Hippocampal formation (tissue), 2 donors: ENCODE data around the gene ZNF83.
"Not testable (repeated sequence)": the region's sequence is repeated elsewhere in the genome, so short reads cannot be mapped to it uniquely, and the experiment has no call there.

Experiments
- DNase-seq, 2 donors: peaks; one replicate each; lab custom pipeline; 2025; lab: John Stamatoyannopoulos, UW

The ZNF83 gene

DNA sequence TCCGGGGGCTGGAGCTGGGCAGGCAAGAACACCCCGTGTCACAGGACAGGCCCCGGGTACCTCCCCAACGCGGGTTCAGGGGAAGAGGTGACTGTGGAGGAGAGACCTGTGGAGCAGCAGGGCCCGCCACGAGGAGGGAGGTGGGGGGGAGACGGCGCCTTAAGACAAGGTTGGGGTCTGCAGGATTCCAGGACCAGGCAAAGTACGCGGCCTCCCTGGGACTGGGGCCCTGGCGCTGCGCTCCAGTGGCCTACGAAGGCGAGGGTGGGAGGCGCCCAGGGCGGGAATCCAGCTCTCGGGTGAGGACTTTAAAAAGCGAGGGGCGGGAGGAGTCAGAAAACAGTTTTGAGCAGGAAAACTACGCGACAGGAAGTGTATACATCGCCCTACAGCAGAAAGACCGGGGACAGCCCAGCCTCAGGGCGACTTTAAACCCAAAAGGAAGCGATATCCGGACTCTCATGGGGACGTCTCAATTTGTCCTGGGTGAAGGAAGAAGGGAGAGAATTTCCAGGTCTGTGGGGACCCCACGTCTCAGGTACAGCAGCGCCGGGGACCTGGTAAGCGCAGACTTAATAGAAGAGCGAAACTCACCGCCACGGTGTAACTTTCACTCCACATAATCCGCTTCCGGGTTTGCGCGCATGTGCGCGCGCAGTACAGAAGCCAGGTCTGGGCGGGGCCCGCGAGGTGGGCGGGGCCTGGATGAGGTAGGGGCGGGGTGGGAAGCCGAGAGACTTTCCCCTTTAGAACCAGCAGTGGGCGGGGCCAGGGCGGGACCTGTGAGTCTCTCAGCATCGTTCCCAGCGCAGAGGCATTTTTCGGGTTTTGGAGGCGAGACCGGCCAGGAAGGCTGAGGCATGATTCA lies at the start of gene ZNF83:
ZNF83 (minus strand) TSS at position 638 of the 868 bp plus-strand sequence.
- peak; percentile 75 to 86 for DNase-seq

DNA sequence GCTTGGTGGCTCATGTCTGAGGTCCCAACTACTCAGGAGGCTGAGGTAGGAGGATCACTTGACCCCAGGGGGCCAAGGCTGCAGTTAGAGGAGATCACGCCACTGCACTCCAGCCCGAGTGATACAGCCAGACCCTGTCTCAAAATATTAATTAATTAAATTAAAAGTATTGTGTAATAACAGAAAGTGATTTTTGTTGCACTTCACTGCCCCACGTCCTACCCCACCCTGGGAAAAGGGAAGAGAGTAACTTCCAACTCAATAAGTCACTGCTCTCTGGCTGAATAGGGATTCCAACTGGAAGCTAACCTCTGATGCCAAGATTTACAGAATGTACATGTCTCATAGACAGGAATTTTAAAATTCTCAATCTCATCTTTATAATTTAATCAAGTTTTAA lies 49.5 kb upstream of the ZNF83 start:
- no peak for DNase-seq

DNA sequence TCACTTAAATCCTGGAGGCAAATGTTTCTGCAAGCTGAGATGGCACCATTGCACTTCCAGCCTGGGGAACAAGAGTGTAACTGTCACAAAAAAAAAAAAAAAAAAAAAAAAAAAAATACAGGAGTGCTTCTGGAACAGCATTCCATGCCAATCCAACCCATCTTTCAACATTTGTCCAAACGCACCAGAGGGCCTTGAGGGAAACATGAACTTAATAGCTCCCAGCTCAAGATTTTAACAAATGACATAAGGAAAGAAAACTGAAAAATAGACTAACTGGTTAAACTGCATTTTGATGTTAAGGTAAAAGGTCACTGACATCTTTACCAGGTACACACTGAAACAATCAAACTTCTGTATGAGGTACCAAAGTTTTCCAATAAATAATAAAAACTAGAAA lies 47.7 kb upstream of the ZNF83 start:
- no peak for DNase-seq

DNA sequence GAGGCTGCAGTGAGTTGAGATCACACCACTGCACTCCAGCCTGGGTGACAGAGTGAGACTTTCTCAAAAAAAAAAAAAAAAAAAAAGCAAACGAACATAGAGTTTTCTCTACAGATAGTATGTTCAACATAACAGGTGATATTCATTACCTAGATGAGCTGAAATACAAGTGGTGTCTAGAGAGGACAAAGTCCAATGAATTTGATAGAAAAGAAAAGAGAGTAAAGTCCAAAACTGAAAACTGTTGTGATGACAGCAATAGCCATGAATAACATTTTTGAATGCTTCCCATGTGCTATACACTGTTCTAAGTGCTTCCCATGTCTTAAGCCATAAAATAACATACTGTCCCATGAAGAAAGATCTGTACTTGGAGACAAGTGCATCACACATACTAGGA lies 43.1 kb upstream of the ZNF83 start:
- DNase-seq = not testable (repeated sequence)

DNA sequence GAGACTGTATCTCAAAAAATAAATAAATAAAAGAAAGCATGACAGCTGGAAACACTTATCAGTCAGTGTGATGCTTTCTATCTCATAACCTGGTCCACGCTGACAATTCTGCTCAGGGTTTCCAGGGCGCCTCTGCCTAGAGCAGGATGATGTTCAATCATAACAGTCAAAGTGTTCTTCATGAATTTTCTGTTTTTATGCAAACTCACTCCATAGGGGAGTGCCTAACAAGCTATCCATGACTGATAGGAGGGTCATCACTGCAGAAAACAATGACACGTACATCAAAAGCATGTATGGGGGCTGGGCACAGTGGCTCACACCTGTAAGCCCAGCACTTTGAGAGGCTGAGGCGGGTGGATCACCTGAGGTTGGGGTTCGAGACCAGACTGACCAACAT lies 41.4 kb upstream of the ZNF83 start:
- DNase-seq = no peak

DNA sequence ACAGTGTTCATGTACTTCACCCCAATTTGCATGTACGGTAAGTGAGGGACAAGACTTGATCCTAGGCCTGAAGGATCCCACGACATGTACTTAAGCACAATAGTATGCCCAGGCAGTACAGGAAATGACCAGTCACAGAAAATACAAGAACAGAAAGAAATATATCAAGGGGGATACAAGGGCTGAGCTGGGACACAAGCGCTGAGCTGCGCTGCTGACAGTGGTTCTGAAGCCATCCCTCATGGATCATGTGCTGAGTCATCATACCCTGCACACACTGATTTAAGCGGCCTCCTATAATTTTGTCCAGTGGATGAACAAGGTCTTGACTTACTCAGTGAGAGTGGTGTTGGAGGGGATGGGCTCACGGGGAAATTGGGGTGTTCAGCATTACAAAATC lies 37.1 kb upstream of the ZNF83 start:
- not testable (repeated sequence) for DNase-seq

DNA sequence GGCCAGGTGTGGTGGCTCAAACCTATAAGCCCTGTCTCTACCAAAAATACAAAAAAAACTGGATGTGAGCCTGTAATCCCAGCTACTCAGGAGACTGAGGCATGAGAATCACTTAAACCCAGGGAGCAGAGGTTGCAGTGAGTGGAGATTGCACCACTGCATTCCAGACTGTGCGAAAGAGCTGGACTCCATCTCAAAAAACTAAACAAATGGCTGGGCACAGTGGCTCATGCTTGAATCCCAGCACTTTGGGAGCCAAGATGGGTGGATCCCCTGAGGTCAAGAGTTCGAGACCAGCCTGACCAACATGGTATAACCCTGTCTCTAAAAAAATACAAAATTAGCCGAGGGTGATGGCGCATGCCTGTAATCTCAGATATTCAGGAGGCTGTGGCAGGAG lies 34.9 kb upstream of the ZNF83 start:
- DNase-seq = no peak

DNA sequence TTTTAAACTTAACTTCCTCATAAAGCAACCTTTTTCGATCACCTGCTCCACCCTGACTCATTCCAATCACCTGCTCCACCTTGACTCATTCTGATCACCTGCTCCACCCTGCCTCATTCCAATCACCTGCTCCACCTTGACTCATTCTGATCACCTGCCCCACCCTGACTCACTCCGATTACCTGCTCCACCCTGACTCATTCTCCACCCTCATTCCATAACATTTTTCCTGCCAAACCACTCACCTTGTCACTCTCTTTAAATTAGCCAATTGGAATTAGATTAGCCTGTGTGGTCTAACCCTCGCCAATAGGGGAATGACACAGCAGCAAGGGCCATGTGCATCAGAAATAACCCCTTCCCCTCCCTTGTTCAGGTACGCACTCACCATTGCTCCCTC lies 31.9 kb upstream of the ZNF83 start:
- DNase-seq = no peak

DNA sequence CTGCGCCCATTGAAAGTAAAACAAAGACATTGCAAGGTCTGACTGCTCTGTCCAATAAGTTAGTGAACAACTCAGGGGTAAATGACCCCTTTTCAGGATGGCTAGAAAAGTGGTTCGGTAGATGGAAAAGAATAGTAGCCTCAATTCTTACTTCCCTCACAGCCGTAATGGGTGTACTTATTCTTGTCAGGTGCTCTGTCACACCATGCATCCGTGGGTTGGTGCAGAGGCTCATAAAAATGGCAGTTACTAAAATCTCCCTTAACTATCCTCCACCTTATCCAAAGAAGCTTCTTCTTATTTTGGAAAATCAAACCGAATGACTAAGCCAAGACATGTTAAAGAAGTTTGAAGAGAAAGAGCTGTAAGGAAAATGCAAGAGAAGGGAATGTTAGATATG lies 31.4 kb upstream of the ZNF83 start:
- no peak for DNase-seq

DNA sequence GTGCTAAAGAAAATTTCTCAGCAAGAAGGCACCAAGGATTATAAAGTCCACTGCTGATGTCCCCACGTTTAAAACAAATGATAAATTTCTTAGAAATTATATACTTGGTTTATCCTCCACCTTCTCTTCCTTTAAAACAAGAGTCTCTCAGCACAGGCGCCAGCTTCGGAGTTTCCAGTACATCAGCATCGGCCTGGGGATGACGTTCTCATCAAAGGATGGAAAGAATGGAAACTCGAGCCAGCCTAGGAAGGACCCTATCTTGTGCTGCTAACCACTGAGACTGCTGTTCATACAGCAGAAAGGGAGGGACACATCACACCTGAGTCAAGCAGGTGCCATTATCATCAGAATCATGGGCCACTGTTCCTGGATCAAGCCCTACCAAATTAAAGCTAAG lies 29.8 kb upstream of the ZNF83 start:
- DNase-seq = no peak

DNA sequence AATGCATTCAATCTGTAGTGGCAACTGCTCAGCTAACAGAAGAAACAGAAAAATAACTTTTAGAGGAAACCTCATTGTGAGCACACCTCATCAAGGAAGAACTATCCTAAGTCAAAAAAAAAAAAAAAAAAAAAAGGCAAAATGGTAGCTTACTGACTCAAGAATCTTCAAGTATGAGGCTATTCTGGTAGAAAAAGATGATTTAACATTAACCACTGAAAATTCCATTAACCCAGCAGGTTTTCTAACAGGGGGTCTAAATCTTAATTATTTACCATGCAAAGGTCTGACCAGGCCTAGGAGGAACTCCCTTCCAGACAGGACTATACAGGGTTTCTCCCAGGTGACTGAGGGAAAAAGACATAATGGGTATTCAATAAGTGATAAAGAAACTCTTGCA lies 28.4 kb upstream of the ZNF83 start:
- no peak for DNase-seq

DNA sequence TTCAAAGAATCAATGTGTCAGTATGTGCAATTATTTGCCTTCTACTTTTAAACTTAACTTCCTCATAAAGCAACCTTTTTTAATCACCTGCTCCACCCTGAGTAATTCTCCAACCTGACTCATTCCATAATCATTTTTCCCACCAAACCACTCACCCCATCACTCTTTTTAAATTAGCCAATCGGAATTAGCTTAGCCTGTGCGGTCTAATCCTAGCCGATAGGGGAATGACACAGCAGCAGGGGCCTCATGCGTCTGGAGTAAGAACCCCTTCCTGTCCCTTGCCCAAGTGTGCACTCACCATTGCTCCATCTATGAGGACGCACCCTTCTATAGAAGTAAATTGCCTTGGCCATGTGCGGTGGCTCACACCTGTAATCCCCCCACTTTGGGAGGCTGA lies 27.4 kb upstream of the ZNF83 start:
- no peak for DNase-seq

DNA sequence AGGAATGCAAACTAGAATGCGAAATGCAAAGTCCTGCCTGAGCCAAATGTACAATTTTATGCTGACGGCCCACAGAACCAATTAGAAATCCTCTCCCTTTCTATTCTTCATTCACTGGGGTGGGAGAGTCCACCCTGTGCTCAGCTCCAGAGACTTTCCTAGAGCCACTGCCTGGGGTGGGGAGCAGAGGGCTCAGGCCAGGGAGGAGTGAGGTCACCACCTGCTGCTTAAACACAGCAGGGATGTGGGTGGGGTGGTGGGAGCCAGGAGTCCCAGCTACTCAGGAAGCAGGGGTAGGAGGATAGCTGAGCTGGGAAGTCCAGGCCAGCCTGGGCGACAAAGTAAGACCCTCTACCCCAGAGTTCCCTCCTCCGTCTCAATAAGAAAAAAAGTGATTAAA lies 26.9 kb upstream of the ZNF83 start:
- no peak for DNase-seq

DNA sequence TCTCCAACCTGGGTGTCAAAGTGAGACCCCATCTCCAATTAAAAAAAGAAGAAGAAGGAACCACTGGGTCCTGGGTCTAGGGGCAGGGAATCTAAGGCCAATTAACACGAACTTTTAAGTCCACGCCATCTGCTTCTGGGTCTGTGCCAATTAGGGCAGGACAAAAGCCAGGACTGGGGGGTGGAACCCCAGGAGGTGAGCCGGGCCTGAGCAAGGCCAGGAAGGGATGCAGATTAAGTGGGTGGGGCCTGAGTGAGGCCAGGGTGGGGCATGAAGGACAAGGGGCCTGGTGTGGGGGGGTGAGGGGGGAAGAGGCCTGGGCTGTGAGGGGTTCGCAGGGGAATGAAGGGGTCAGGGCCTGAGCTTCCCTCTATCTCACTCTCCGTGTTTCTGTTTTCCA lies 26.3 kb upstream of the ZNF83 start:
- no peak for DNase-seq

DNA sequence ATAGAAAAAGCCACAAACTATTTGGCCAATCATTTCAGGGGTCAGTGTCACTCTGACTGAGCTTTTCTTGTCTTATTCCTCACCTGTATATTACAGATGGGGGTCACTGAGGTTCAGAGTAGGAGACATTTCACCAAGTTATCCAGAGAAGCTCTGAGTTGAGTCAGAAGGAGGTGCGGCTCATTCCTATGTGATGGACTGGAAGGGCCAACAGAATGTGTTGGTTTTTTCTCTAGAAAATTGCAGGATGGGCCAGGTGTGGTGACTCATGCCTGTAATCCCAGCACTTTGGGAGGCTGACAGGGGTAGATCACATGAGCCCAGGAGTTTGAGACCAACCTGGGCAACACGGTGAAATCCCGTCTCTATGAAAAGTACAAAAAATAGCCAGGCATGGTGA lies 24.5 kb upstream of the ZNF83 start:
- DNase-seq = no peak

DNA sequence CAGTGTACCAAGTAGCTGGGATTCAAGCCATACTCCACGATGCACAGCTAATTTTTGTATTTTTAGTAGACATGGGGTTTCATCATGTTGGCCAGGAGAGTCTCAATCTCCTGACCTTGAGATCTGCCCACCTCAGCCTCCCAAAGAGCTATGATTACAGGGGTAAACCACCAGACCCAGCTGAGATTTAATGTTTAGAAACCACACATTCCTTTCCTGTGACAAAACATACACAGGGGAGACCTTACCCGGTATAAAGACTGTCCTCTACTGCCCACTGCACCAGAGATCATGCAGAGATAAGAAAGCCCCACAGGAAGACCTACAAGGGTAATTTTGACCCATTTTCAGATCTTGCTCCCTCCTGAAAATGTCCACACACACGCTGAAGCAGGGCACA lies 22.8 kb upstream of the ZNF83 start:
- no peak for DNase-seq

DNA sequence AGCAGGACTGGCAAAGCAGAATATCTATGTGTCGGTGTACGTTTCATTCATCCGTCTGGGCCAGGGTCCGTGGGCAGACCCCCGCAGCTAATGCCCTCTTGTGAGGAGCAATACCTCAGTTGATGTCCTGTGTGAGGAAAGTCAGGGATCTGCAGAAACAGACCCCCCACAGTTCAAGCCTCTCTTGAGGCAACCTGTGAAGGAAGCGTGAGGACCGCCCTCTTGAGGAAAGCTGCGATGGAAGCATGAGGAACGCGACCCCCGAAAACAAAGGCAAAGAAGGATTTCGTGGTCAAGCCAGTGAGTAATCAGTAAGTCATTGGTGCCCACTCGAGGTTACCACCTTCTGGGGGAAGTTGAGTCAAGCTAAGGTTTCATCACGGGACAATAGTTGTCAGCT lies 20.9 kb upstream of the ZNF83 start:
- no peak for DNase-seq

DNA sequence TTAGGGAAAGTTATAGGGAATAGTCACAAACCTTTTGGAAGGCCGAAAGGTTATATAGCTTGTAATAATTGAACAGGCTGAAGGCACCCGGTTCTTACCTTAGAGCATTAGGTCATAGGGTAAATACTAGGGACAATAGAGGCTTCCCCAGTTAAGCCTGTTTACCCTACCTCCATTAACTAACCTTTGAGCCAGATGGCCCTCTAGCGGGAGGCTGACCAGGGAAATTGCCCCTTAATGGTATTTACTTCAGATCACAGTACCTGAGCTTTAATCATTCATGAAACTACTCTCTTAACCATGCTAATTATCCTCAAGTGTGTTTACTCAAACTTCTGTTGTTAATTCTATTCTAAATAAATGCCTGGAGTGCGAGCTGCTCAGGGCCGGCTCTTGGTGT lies 20.4 kb upstream of the ZNF83 start:
- no peak for DNase-seq

DNA sequence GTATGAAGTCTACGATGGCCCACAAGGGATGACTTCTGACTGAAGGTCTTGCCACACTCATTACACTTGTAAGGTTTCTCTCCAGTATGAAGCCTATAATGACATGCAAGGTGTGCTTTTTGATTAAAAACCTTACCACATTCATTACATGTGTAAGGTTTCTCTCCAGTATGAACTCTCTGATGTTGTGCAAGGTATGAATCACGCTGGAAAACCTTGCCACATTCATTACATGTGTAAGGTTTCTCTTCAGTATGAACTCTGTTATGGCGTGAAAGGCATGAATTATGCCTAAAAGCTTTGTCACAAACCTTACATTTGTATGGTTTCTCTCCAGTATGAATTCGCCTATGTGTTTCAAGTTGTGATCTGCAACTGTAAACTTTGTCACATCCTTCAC lies 15.0 kb upstream of the ZNF83 start:
- no peak for DNase-seq

DNA sequence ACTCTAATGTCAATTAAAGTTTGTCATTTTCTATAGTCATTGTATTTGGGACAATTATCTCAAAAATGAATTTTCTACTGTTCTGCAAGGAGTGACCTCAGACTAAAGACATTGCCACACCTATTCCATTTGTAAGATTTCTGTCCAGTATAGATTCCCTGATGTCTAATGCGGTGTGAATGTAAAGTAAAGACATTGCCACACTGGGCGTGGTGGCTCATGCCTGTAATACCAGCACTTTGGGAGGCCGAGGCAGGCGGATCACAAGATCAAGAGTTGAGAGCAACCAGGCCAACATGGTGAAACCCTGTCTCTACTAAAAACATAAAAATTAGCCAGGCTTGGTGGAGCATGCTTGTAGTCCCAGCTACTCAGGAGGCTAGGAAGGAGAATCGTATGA lies 13.8 kb upstream of the ZNF83 start:
- DNase-seq = no peak

DNA sequence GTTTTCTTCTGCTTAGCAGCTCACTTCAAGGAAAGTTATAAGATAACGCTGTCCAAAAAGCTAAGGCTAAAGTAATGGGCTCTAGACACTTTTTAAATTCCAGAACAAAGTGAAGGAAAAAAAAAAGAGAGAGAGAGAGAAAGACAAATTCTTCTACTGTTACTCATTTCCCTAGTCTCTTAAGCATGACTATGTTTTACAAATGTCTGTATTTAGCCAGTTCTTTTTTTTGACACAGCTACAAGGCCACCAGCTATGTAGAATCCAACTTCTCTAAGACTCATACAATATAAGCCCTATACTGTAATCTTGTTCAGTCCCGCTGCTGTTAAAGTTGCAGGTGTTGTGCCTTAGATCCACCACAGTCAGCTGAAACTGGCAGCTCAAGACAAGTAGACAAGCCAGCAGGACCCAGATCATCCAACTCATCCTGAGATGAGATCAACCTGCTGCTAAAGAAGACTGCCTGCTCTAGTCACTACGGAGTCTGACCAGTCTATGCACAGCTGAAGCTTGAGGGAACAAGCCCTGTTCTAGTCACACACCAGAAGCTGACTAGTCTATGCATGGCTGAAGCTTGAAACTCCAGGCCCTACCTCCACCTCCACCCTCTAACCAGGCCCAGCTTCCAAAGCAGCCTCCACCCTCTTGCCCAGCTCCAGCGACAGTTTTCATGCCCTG lies 10.3 kb upstream of the ZNF83 start:
- no peak for DNase-seq

DNA sequence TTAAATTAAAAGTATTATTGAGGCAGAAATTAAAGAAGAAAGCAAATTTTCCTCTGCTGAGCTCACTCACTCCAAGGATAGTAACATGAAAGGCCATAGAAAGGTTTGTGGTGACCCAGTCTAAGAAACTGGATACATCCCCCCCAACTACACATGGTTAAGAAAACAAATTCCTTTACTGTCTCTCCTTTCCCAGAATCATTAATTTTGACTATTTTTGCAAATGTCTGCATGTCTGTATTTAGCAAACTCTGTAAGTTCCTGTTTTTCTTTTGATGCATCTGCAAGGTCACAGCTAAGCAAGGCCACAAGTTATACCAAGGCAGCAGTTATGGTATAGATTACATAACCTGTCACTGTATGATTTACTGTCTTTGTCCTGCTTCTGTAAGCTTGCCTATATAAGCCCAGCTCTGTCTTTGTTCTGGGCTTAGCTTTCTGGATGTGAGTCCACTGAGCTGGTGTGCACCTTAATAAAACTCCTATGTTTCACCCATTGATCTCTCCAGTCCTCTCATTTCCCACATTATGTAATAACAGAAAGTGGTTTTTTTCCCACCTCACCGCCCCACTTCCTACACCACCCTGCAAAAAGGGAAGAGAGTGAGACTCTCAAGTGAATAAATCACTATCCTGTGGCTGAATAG lies 8.5 kb upstream of the ZNF83 start:
- no peak for DNase-seq

DNA sequence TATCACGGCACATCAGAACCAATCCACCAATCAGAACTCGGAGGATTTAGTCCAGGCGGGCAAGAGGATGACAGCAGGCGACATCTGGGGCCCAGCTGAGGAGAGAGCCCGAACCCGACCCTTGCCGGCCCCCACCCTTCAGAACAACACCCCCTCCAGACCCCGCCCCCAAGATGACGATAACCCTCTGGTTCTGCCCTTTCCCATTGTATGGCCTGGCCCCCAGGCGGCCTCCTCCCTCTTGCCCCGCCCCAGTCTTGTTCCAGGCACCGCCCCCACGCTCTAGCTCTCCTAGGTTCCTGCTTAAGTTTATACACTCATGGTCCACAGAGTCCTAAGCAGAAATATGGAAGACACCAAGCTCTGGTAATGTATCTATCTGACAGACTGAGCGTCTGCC lies 2.8 kb upstream of the ZNF83 start:
- no peak for DNase-seq
